ENCODE results near the gene HIBCH. TPM values are rescaled to one million over a fixed set of nuclear protein-coding genes. Genes with fewer than 3 reads are reported as not detected.

The HIBCH gene
- total and polyA plus RNA-seq, 2 of the 4 experiments (the other 2 are of a cell fraction): 8.8 to 11.9 TPM

- no peak overlapping the region for H4K5ac ChIP-seq (ENCODE audit: low read depth, low read length)
- H3K4me3 ChIP-seq (ENCODE audit: insufficient read depth, low read depth, low read length): no peak overlapping the region
- H4K8ac ChIP-seq (ENCODE audit: low read depth in 2 of 2, low read length in 2 of 2): no peak overlapping the region
- no peak overlapping the region for H3K23ac ChIP-seq (ENCODE audit: low read depth, low read length)
- no peak overlapping the region for H3K4ac ChIP-seq (ENCODE audit: low read depth, low read length)
- peaks cover 1% of the 10 kb centered on the region for H3K36me3 ChIP-seq (ENCODE audit: control insufficient read depth, insufficient read depth, low read length)
- BruUV-seq (replicated peaks): no TSS peak
- H4K20me1 ChIP-seq (ENCODE audit: insufficient read depth, low read length): no peaks in the 10 kb centered on the region
- H3K4me1 ChIP-seq (ENCODE audit: control insufficient read depth, insufficient read depth, low read length): no peaks in the 10 kb centered on the region
- no peak overlapping the region for H2BK5ac ChIP-seq (ENCODE audit: low read depth, low read length, poor library complexity, severe bottlenecking)
- no peaks in the 10 kb centered on the region for H3K79me1 ChIP-seq (ENCODE audit: low read depth in 1 of 2, low read length in 2 of 2)
- H2AK5ac ChIP-seq (ENCODE audit: low read depth, low read length): no peak overlapping the region
- H3K9me1 ChIP-seq (ENCODE audit: insufficient read depth, low read length): no peaks in the 10 kb centered on the region
- dilution Hi-C loops (cut with HindIII; ENCODE audit: low sequenced_read_pairs, unreplicated experiment) (no loop called here), intact Hi-C loops (cut with micrococcal nuclease) (loop anchor here (5.0 kb wide), 1 partner anchor 67 kb away; no protein-coding TSS in a partner anchor), in situ Hi-C loops (cut with MboI; ENCODE audit: low sequenced_read_pairs) (no loop called here)
- H3K56ac ChIP-seq (ENCODE audit: extremely low read depth, insufficient read depth, low read length): no peak overlapping the region
- no peak overlapping the region for H4K91ac ChIP-seq (ENCODE audit: insufficient read depth, low read depth, low read length)
- no CpG with 5 or more reads among the region's 1 CpG for WGBS, 2 experiments (ENCODE audit: extremely low coverage in 2 of 2, insufficient read length in 1 of 2)
- no peak overlapping the region for H3K27ac ChIP-seq (ENCODE audit: insufficient read depth, low read length)
- no peak overlapping the region for H3K4me2 ChIP-seq (ENCODE audit: low read depth, low read length)
- POLR2A ChIA-PET (ENCODE audit: unreplicated experiment): no interaction called here
- no peak overlapping the region for H3K9ac ChIP-seq (ENCODE audit: low read depth, low read length)
- no peaks in the 10 kb centered on the region for H3K9me3 ChIP-seq (ENCODE audit: control insufficient read depth, insufficient read depth, low read length)
- no peak overlapping the region for H2BK120ac ChIP-seq (ENCODE audit: low read depth, low read length)
- no peak overlapping the region for H2BK20ac ChIP-seq (ENCODE audit: low read depth, low read length)
- no peak overlapping the region for H3K18ac ChIP-seq (ENCODE audit: low read depth, low read length)
- no peak for TF ChIP-seq BHLHE40 (IDR thresholded peaks at IDR 0.05; ENCODE audit: low read depth, low read length)
- TF ChIP-seq MXI1 (IDR thresholded peaks at IDR 0.05; ENCODE audit: borderline replicate concordance, low read depth, low read length): no peak
- no peak for TF ChIP-seq CHD1 (IDR thresholded peaks at IDR 0.05; ENCODE audit: low read depth, low read length)
- TF ChIP-seq MAFK (IDR thresholded peaks at IDR 0.05; ENCODE audit: low read depth, low read length): no peak
- TF ChIP-seq ELK1 (IDR thresholded peaks at IDR 0.05; ENCODE audit: borderline replicate concordance, low read depth, low read length): no peak
- no peak for TF ChIP-seq SMC3 (IDR thresholded peaks at IDR 0.05; ENCODE audit: low read depth, low read length)
- TF ChIP-seq FOS (IDR thresholded peaks at IDR 0.05; ENCODE audit: low read depth, low read length): no peak
- TF ChIP-seq CTCF (conservative IDR thresholded peaks at IDR 0.05; ENCODE audit: low read depth, low read length): no peak
- TF ChIP-seq RCOR1 (IDR thresholded peaks at IDR 0.05; ENCODE audit: insufficient replicate concordance, low read length): no peak
- no peak for TF ChIP-seq POLR2A (IDR thresholded peaks at IDR 0.05; ENCODE audit: low read depth, low read length)
- TF ChIP-seq RFX5 (IDR thresholded peaks at IDR 0.05; ENCODE audit: low read depth, low read length): no peak
- TF ChIP-seq NFE2L2 (IDR thresholded peaks at IDR 0.05; ENCODE audit: low read depth, low read length): no peak
- no peak for TF ChIP-seq CEBPB (IDR thresholded peaks at IDR 0.05; ENCODE audit: low read depth, low read length)
- no peak for TF ChIP-seq RAD21 (IDR thresholded peaks at IDR 0.05; ENCODE audit: low read length)
- no peak for TF ChIP-seq USF2 (IDR thresholded peaks at IDR 0.05; ENCODE audit: low read depth, low read length)
- no peak for TF ChIP-seq MAZ (IDR thresholded peaks at IDR 0.05; ENCODE audit: borderline replicate concordance, low read depth, low read length)
- H3K14ac ChIP-seq (replicated peaks; ENCODE audit: low read depth, low read length): no peak overlapping the region
- H2AK9ac ChIP-seq (replicated peaks; ENCODE audit: low read depth, low read length, poor library complexity): no peak overlapping the region
- H3K27me3 ChIP-seq (ENCODE audit: control insufficient read depth, insufficient read depth, low read length): no peaks in the 10 kb centered on the region
- ATAC-seq (ENCODE audit: low read depth) (peak; percentile 54), DNase-seq (no peak)
- no peak overlapping the region for H2BK15ac ChIP-seq (ENCODE audit: low read depth, low read length)
- CTCF ChIA-PET: no interaction called here
- H2AFZ ChIP-seq (replicated peaks; ENCODE audit: low read length, poor library complexity): no peak overlapping the region
Measured at GRCh38 chr2:190200603-190201002, 119.0 kb downstream of the HIBCH start.
